SU-DHL-6 (cell line): ENCODE measurements around the gene OR52N4.

Source experiments
- H2AFZ ChIP-seq: fragments of 200-600 bp; sonication (generic); 2 replicates; pipeline ENCODE4 v1.6.1; 2014; ENCODE audit warnings: low read depth, mild to moderate bottlenecking, moderate library complexity, mixed read lengths, antibody characterized with exemption, low read length; ENCODE audit not compliant: severe bottlenecking
- H3F3A ChIP-seq: fragments of 200-600 bp; shearing (Covaris generic); 2 replicates; pipeline ENCODE4 v1.6.0; 2016; ENCODE audit warnings: antibody characterized with exemption, mild to moderate bottlenecking; ENCODE audit not compliant: insufficient read depth
- H3K27ac ChIP-seq: fragments of 200-600 bp; sonication (generic); 2 replicates; pipeline ENCODE4 v1.5.1; 2016; ENCODE audit warnings: low read depth, mild to moderate bottlenecking, low read length, moderate library complexity, mixed read lengths
- H3K27me3 ChIP-seq: fragments of 200-600 bp; sonication (generic), shearing (Covaris generic); 2 replicates; pipeline ENCODE4 v1.6.0; 2014; ENCODE audit warnings: mild to moderate bottlenecking, low read length
- H3K36me3 ChIP-seq: fragments of 200-600 bp; sonication (generic); 2 replicates; pipeline ENCODE4 v1.6.1; 2014; ENCODE audit warnings: mild to moderate bottlenecking, low read length, mixed read lengths
- H3K4me2 ChIP-seq: fragments of 300-600, 200-600 bp; shearing (Covaris generic), sonication (generic); 2 replicates; pipeline ENCODE4 v1.6.0; 2014; ENCODE audit warnings: low read length, low read depth, mild to moderate bottlenecking; ENCODE audit not compliant: poor library complexity, severe bottlenecking
- H3K4me3 ChIP-seq: fragments of 200-600 bp; sonication (generic); 2 replicates; pipeline ENCODE4 v1.5.1; 2014; ENCODE audit warnings: antibody characterized with exemption, low read length, mild to moderate bottlenecking, mixed read lengths; ENCODE audit not compliant: insufficient read depth, poor library complexity, severe bottlenecking
- H3K79me2 ChIP-seq: fragments of 200-600 bp; sonication (generic); 2 replicates; pipeline ENCODE4 v1.6.1; 2014; ENCODE audit warnings: mild to moderate bottlenecking, low read length, moderate library complexity; ENCODE audit not compliant: insufficient read depth
- H3K9ac ChIP-seq: fragments of 200-600 bp; sonication (generic); 2 replicates; pipeline ENCODE4 v1.7.0; 2014; ENCODE audit warnings: mild to moderate bottlenecking, low read length
- H3K9me2 ChIP-seq: fragments of 200-600 bp; sonication (generic); replicated peaks from 2 replicates; pipeline ENCODE4 v1.6.1; 2014; ENCODE audit warnings: low read length; ENCODE audit not compliant: insufficient read depth
- H3K9me3 ChIP-seq: fragments of 200-600 bp; sonication (generic); 2 replicates; pipeline ENCODE4 v1.6.1; 2014; ENCODE audit warnings: low read length, mixed read lengths; ENCODE audit not compliant: insufficient read depth
- H4K20me1 ChIP-seq: fragments of 200-600 bp; sonication (generic); 2 replicates; pipeline ENCODE4 v1.6.1; 2014; ENCODE audit warnings: low read depth, mild to moderate bottlenecking, antibody characterized with exemption, low read length, moderate library complexity, mixed read lengths
- CTCF ChIP-seq: fragments of 200-600 bp; sonication (generic); IDR thresholded peaks from one replicate; pipeline ENCODE4 v1.5.1; 2017; ENCODE audit warnings: antibody characterized with exemption, mild to moderate bottlenecking, low read length, moderate library complexity; ENCODE audit not compliant: insufficient read depth, poor library complexity, severe bottlenecking
- EZH2phosphoT487 ChIP-seq: fragments of 200-600 bp; sonication (generic), shearing (Covaris generic); conservative IDR thresholded peaks from 2 replicates; pipeline ENCODE4 v1.6.1; 2018; ENCODE audit warnings: mild to moderate bottlenecking, antibody characterized with exemption, low read length, moderate library complexity, mixed read lengths

OR52N4 gene

DNA sequence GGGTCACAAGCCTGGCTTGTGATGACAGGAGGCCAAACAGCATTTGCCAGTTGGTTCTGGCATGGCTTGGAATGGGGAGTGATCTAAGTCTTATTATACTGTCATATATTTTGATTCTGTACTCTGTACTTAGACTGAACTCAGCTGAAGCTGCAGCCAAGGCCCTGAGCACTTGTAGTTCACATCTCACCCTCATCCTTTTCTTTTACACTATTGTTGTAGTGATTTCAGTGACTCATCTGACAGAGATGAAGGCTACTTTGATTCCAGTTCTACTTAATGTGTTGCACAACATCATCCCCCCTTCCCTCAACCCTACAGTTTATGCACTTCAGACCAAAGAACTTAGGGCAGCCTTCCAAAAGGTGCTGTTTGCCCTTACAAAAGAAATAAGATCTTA lies 17.0 kb upstream of the OR52N4 start:
- no peaks in the 10 kb centered on the region for H3K27me3 ChIP-seq

GRCh38 chr11:5737670-5738392 lies 16.2 kb upstream of the OR52N4 start:
- Histone ChIP-seq H3K27ac (no peak overlapping the region), H3K9me2 (no peaks in the 10 kb centered on the region)

More for the DNA sequence above, 17.0 kb upstream of the OR52N4 start:
- Histone ChIP-seq H4K20me1 (no peaks in the 10 kb centered on the region), H3K36me3 (no peaks in the 10 kb centered on the region), H3K9ac (no peak overlapping the region), H3K9me3 (no peaks in the 10 kb centered on the region), H3K4me3 (no peak overlapping the region), H3K27ac (no peak overlapping the region), H3K9me2 (no peaks in the 10 kb centered on the region), H3F3A (no peaks in the 10 kb centered on the region), H2AFZ (no peak overlapping the region), H3K4me2 (no peak overlapping the region), H3K79me2 (no peaks in the 10 kb centered on the region)
- TF ChIP-seq EZH2phosphoT487 (no peak), CTCF (no peak)

DNA sequence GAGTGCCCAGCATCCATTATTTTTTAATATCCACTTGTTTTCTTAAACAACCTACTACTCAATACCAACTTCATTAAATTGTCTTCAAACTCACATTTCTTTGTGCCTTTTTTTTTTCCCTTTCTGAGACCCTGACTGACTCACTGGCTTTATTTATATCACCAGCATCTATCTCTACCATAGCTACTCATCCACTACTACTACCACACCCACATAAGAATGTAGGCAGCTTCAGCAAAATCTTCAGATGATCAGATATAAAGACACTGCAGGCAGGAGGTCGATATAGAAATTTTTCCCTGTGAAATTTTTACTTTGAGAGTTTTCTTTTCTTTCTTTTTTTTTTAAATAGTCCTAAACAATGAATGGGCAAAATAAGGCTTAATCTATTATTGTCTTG lies 15.6 kb upstream of the OR52N4 start:
- Histone ChIP-seq H3K4me2 (no peak overlapping the region), H4K20me1 (no peaks in the 10 kb centered on the region), H3K4me3 (no peak overlapping the region), H3K27me3 (no peaks in the 10 kb centered on the region), H3K27ac (no peak overlapping the region), H3K79me2 (no peaks in the 10 kb centered on the region), H3F3A (no peaks in the 10 kb centered on the region), H2AFZ (no peak overlapping the region), H3K36me3 (no peaks in the 10 kb centered on the region), H3K9ac (no peak overlapping the region), H3K9me3 (no peaks in the 10 kb centered on the region), H3K9me2 (no peaks in the 10 kb centered on the region)
- TF ChIP-seq EZH2phosphoT487 (no peak), CTCF (no peak)

More at GRCh38 chr11:5737670-5738392, 16.2 kb upstream of the OR52N4 start:
- H2AFZ ChIP-seq = no peak overlapping the region
- H3K9ac ChIP-seq = no peak overlapping the region
- H3K36me3 ChIP-seq = no peaks in the 10 kb centered on the region
- no peaks in the 10 kb centered on the region for H3K27me3 ChIP-seq
- no peaks in the 10 kb centered on the region for H3F3A ChIP-seq
- TF ChIP-seq CTCF = no peak
- no peak for TF ChIP-seq EZH2phosphoT487
- no peaks in the 10 kb centered on the region for H3K9me3 ChIP-seq
- H3K79me2 ChIP-seq = no peaks in the 10 kb centered on the region
- H4K20me1 ChIP-seq = no peaks in the 10 kb centered on the region
- no peak overlapping the region for H3K4me3 ChIP-seq
- no peak overlapping the region for H3K4me2 ChIP-seq
